Measurements from ENCODE around the gene RAET1E.
"Not testable (repeated sequence)": the region's sequence is repeated elsewhere in the genome, so short reads cannot be mapped to it uniquely, and the experiment has no call there.

RAET1E gene

GRCh38 chr6:149927025-149927424, 29.1 kb upstream of the RAET1E start:
- DNase-seq (ENCODE audit: low spot score) = not testable (repeated sequence)

GRCh38 chr6:149925974-149926777, 28.3 kb upstream of the RAET1E start:
- DNase-seq (ENCODE audit: low spot score) = peak; percentile 54

- no peak for DNase-seq (ENCODE audit: low spot score)
Measured at GRCh38 chr6:149925253-149925973, 27.5 kb upstream of the RAET1E start.

GRCh38 chr6:149924933-149925252, 27.0 kb upstream of the RAET1E start:
- no peak for DNase-seq (ENCODE audit: low spot score)

GRCh38 chr6:149924206-149924932, 26.5 kb upstream of the RAET1E start:
- no peak for DNase-seq (ENCODE audit: low spot score)

GRCh38 chr6:149923327-149923986, 25.5 kb upstream of the RAET1E start:
- DNase-seq (ENCODE audit: low spot score) = no peak

- DNase-seq (ENCODE audit: low spot score) = peak; percentile 81
Measured at GRCh38 chr6:149922642-149923326, 24.9 kb upstream of the RAET1E start, which contains the start of gene RAET1G. RAET1G (minus strand) TSS chr6:149923121; CDS start chr6:149923010, 111 bp downstream.

- DNase-seq (ENCODE audit: low spot score) = not testable (repeated sequence)
Measured at GRCh38 chr6:149922091-149922490, 24.2 kb upstream of the RAET1E start.

GRCh38 chr6:149921361-149921760, 23.4 kb upstream of the RAET1E start:
- no peak for DNase-seq (ENCODE audit: low spot score)

GRCh38 chr6:149919834-149920225, 21.9 kb upstream of the RAET1E start:
- DNase-seq (ENCODE audit: low spot score) = no peak

- not testable (repeated sequence) for DNase-seq (ENCODE audit: low spot score)
Measured at GRCh38 chr6:149919126-149919833, 21.4 kb upstream of the RAET1E start.

- DNase-seq (ENCODE audit: low spot score) = no peak
Measured at GRCh38 chr6:149918151-149918905, 20.4 kb upstream of the RAET1E start.

GRCh38 chr6:149917679-149918078, 19.8 kb upstream of the RAET1E start:
- no peak for DNase-seq (ENCODE audit: low spot score)

GRCh38 chr6:149915970-149916865, 18.3 kb upstream of the RAET1E start:
- no peak for DNase-seq (ENCODE audit: low spot score)

- DNase-seq (ENCODE audit: low spot score) = no peak
Measured at GRCh38 chr6:149913540-149914240, 15.8 kb upstream of the RAET1E start.

GRCh38 chr6:149913085-149913484, 15.2 kb upstream of the RAET1E start:
- no peak for DNase-seq (ENCODE audit: low spot score)

- DNase-seq (ENCODE audit: low spot score) = not testable (repeated sequence)
Measured at GRCh38 chr6:149912680-149913079, 14.8 kb upstream of the RAET1E start.

- DNase-seq (ENCODE audit: low spot score) = no peak
Measured at GRCh38 chr6:149910721-149911151, 12.8 kb upstream of the RAET1E start.

Data from CD4-positive, alpha-beta T cell treated with Interleukin-6 at 100 ng/mL for 8 hours (primary cell).